NCI-H2227 (cell line): Measurements from ENCODE around the gene PCSK2.

Experiments used
- DNase-seq: peaks from one replicate; lab custom pipeline; 2025; ENCODE audit not compliant: unreplicated experiment; lab: John Stamatoyannopoulos, UW

Gene PCSK2

GRCh38 chr20:17529586-17529985 lies 302.7 kb downstream of the PCSK2 start:
- no peak for DNase-seq

- DNase-seq: no peak
These were observed 303.3 kb downstream of the PCSK2 start for GRCh38 chr20:17530153-17530552.

GRCh38 chr20:17530716-17531664 lies 304.1 kb downstream of the PCSK2 start, which contains the start of gene BFSP1:
BFSP1 (minus strand) TSS chr20:17531379; CDS start chr20:17531329, 50 bp downstream.
- DNase-seq: peak; percentile 80

GRCh38 chr20:17531665-17532025 lies 304.8 kb downstream of the PCSK2 start:
- peak; percentile 31 for DNase-seq

- peak; percentile 40 for DNase-seq
These were observed 306.6 kb downstream of the PCSK2 start for GRCh38 chr20:17533396-17533795.

GRCh38 chr20:17534077-17534476 lies 307.2 kb downstream of the PCSK2 start:
- no peak for DNase-seq
